ENCODE results near the gene PPEF1.

DNA sequence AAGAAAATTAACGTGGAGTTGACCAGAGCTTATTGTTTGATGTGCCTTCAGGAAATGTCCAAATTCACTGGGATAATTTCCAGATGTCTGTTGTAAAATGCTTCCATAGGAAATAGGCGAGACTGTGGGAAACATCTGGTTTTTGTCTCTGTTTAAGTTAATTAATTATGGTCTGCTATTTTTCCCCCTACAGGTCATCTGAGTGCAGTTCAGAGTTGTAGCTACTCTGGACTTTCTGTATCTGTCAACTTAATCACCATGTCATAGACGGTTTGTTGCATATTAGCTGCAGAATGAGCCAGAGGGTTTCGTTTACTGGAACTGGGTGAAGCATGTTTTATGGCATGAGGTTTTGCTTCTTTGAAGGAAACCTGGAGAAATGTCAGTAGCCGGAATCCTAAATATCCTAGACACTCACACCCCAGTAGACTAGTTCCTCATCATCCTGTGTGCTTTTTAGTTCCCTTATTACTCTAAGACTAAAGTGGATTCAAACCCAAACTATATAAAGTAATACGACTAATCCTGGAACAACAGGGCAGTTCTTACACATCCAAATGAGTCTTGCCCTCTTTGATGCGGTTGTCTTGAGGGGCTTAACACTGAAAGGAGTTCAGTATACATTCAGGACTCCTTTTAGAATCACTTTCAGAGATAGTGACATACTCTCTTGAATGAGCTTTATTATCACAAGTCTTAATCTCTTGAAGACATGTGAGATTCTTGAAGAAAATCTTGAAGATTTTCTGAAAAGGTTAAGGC is 62.5 kb downstream of the PPEF1 start:
- TF ChIP-seq CTCF (IDR thresholded peaks at IDR 0.05) (peak in 2 of 6 experiments; percentile 6 to 14), EP300 (IDR thresholded peaks at IDR 0.05) (no peak)
